Measurements from ENCODE around the gene LBH.
A peak's percentile ranks its signal among the peaks of the same experiment; 100 is the strongest.

LBH gene

GRCh38 chr2:30231212-30231995 lies at the start of gene LBH:
LBH (plus strand) TSS chr2:30231534; CDS start chr2:30231739, 205 bp downstream.
- DNase-seq, result peak; percentile 84

GRCh38 chr2:30184035-30184434 lies 47.3 kb upstream of the LBH start:
- no peak for DNase-seq

- peak; percentile 30 for DNase-seq
These were observed 46.2 kb upstream of the LBH start for GRCh38 chr2:30185178-30185577.

- no peak for DNase-seq
These were observed 43.0 kb upstream of the LBH start for GRCh38 chr2:30188292-30188691.

- DNase-seq, result no peak
These were observed 40.7 kb upstream of the LBH start for GRCh38 chr2:30190637-30191036.

GRCh38 chr2:30191107-30191506 lies 40.2 kb upstream of the LBH start:
- DNase-seq, result no peak

- DNase-seq, result peak; percentile 94
These were observed 39.5 kb upstream of the LBH start for GRCh38 chr2:30191819-30192271.

GRCh38 chr2:30192314-30192713 lies 39.0 kb upstream of the LBH start:
- no peak for DNase-seq

GRCh38 chr2:30193104-30193681 lies 38.1 kb upstream of the LBH start:
- DNase-seq, result no peak

GRCh38 chr2:30194421-30194820 lies 36.9 kb upstream of the LBH start:
- no peak for DNase-seq

GRCh38 chr2:30195016-30195415 lies 36.3 kb upstream of the LBH start:
- DNase-seq, result peak; percentile 73

GRCh38 chr2:30197570-30198192 lies 33.7 kb upstream of the LBH start:
- peak; percentile 32 for DNase-seq

GRCh38 chr2:30201990-30202389 lies 29.3 kb upstream of the LBH start:
- DNase-seq, result peak; percentile 50

- DNase-seq, result no peak
These were observed 28.2 kb upstream of the LBH start for GRCh38 chr2:30203156-30203555.

- no peak for DNase-seq
These were observed 27.1 kb upstream of the LBH start for GRCh38 chr2:30204281-30204680.

GRCh38 chr2:30205456-30205855 lies 25.9 kb upstream of the LBH start:
- DNase-seq, result no peak

- DNase-seq, result peak; percentile 27
These were observed 24.6 kb upstream of the LBH start for GRCh38 chr2:30206461-30207430.

GRCh38 chr2:30208453-30208852 lies 22.9 kb upstream of the LBH start:
- DNase-seq, result peak; percentile 71

- no peak for DNase-seq
These were observed 22.1 kb upstream of the LBH start for GRCh38 chr2:30209227-30209626.

- DNase-seq, result no peak
These were observed 18.0 kb upstream of the LBH start for GRCh38 chr2:30213326-30213725.

GRCh38 chr2:30213907-30214463 lies 17.3 kb upstream of the LBH start:
- DNase-seq, result peak; percentile 51

GRCh38 chr2:30216157-30216556 lies 15.2 kb upstream of the LBH start:
- DNase-seq, result no peak
